GM18870 (cell line): Measurements from ENCODE around the gene MT1G.
"Not testable (repeated sequence)": the region's sequence is repeated elsewhere in the genome, so short reads cannot be mapped to it uniquely, and the experiment has no call there.

Experiments used
- ATAC-seq: cut with Tn5 transposase; IDR thresholded peaks from one replicate; pipeline ENCODE4 v1.9.1; 2021; ENCODE audit warnings: moderate library complexity; ENCODE audit not compliant: unreplicated experiment

Gene MT1G

GRCh38 chr16:56621665-56622445 is 46.0 kb downstream of the MT1G start:
- ATAC-seq: not testable (repeated sequence)

- ATAC-seq: no peak
Measured at GRCh38 chr16:56620339-56620897, 47.4 kb downstream of the MT1G start.

GRCh38 chr16:56618138-56618537 is 49.7 kb downstream of the MT1G start:
- ATAC-seq: no peak

- no peak for ATAC-seq
Measured at GRCh38 chr16:56617212-56618085, 50.4 kb downstream of the MT1G start.
